CD14-positive monocyte (primary cell): ENCODE results near the gene ADM2. TPM values are rescaled to one million over a fixed set of nuclear protein-coding genes. Genes with fewer than 3 reads are reported as not detected.
"Not testable (repeated sequence)": the region's sequence is repeated elsewhere in the genome, so short reads cannot be mapped to it uniquely, and the experiment has no call there.

ENCODE experiments used
- DNase-seq, 3 donors: peaks; one replicate each; pipeline ENCODE4 v3.0.0-alpha.2; 2011 to 2022
- H2AFZ ChIP-seq: 2 replicates; pipeline ENCODE4 v1.6.0; 2012; ENCODE audit warnings: mild to moderate bottlenecking, low read depth, low read length, inconsistent platforms; ENCODE audit not compliant: insufficient read depth, poor library complexity, severe bottlenecking
- H3K27ac ChIP-seq, 2 donors: 1 replicate in 1 of 2; 2 replicates in 1 of 2; pipeline ENCODE4 v1.5.1; 2012 to 2013; ENCODE audit warnings: low read length in 2 of 2, control low read depth in 1 of 2, inconsistent platforms in 1 of 2, low read depth in 1 of 2, mild to moderate bottlenecking in 1 of 2
- H3K27me3 ChIP-seq, 2 donors: one replicate each; pipeline versions ENCODE4 v1.6.0 to v1.6.1; 2011 to 2013; ENCODE audit warnings: low read length in 2 of 2; ENCODE audit not compliant: control insufficient read depth in 2 of 2, insufficient read depth in 2 of 2
- H3K36me3 ChIP-seq, 2 donors: replicated peaks in 1 of 2; 1 replicate in 1 of 2; 2 replicates in 1 of 2; pipeline versions ENCODE4 v1.5.1 to v1.6.1; 2012 to 2013; ENCODE audit warnings: low read length in 2 of 2, control low read depth in 1 of 2, inconsistent platforms in 1 of 2, mild to moderate bottlenecking in 1 of 2; ENCODE audit not compliant: insufficient read depth in 2 of 2, control insufficient read depth in 1 of 2
- H3K4me1 ChIP-seq, 2 donors: 1 replicate in 1 of 2; 2 replicates in 1 of 2; pipeline versions ENCODE4 v1.5.1 to v1.6.1; 2012 to 2013; ENCODE audit warnings: low read length in 2 of 2, control low read depth in 1 of 2, inconsistent platforms in 1 of 2, mild to moderate bottlenecking in 1 of 2, moderate library complexity in 1 of 2; ENCODE audit not compliant: insufficient read depth in 2 of 2, control insufficient read depth in 1 of 2
- H3K4me2 ChIP-seq: replicated peaks from 2 replicates; pipeline ENCODE3; 2012; ENCODE audit warnings: low read length, moderate library complexity, mild to moderate bottlenecking; ENCODE audit not compliant: poor library complexity, severe bottlenecking; ENCODE audit errors: extremely low read depth
- H3K4me3 ChIP-seq, 3 experiments: fragments of 200-600 bp in 1 of 3; sonication (generic) in 1 of 3; replicated peaks in 1 of 3; 1 replicate in 2 of 3; 2 replicates in 1 of 3; pipeline ENCODE4 v1.5.1; 2011 to 2013; ENCODE audit warnings: low read length in 3 of 3, mild to moderate bottlenecking in 3 of 3, control low read depth in 2 of 3, low read depth in 2 of 3, inconsistent platforms in 1 of 3, moderate library complexity in 1 of 3
- H3K79me2 ChIP-seq: 2 replicates; pipeline ENCODE4 v1.6.0; 2012; ENCODE audit warnings: mild to moderate bottlenecking, control low read depth, inconsistent platforms, low read length, moderate library complexity; ENCODE audit not compliant: insufficient read depth
- H3K9ac ChIP-seq: 2 replicates; pipeline ENCODE4 v1.6.0; 2017; ENCODE audit warnings: low read length, mild to moderate bottlenecking; ENCODE audit not compliant: insufficient read depth, poor library complexity, severe bottlenecking
- H3K9me3 ChIP-seq, 2 donors: replicated peaks in 1 of 2; 1 replicate in 1 of 2; 2 replicates in 1 of 2; pipeline versions ENCODE4 v1.5.1 to v1.6.1; 2012 to 2013; ENCODE audit warnings: low read length in 2 of 2, control low read depth in 1 of 2; ENCODE audit not compliant: control insufficient read depth in 1 of 2, insufficient read depth in 1 of 2
- H4K20me1 ChIP-seq: 2 replicates; pipeline ENCODE4 v1.6.0; 2012; ENCODE audit warnings: mild to moderate bottlenecking, low read length, control low read depth, moderate library complexity; ENCODE audit not compliant: insufficient read depth
- H3K27ac Mint-ChIP-seq, 7 donors: one replicate each; pipeline ENCODE4 v1.8.0; 2020; ENCODE audit warnings: mild to moderate bottlenecking in 7 of 7, mixed read lengths in 7 of 7, moderate library complexity in 6 of 7, inconsistent platforms in 2 of 7
- H3K27me3 Mint-ChIP-seq, 3 donors: one replicate each; pipeline ENCODE4 v1.8.0; 2021 to 2022; ENCODE audit warnings: low read depth in 3 of 3, mild to moderate bottlenecking in 3 of 3, mixed read lengths in 3 of 3, moderate library complexity in 3 of 3, inconsistent platforms in 1 of 3
- H3K36me3 Mint-ChIP-seq, 2 donors: one replicate each; pipeline ENCODE4 v1.8.0; 2020; ENCODE audit warnings: mixed read lengths in 2 of 2, inconsistent platforms in 1 of 2, mild to moderate bottlenecking in 1 of 2
- H3K4me1 Mint-ChIP-seq: one replicate; pipeline ENCODE4 v1.8.0; 2020; ENCODE audit warnings: mild to moderate bottlenecking, mixed read lengths
- H3K4me3 Mint-ChIP-seq, 2 donors: one replicate each; pipeline ENCODE4 v1.8.0; 2020; ENCODE audit warnings: mild to moderate bottlenecking in 2 of 2, mixed read lengths in 2 of 2, moderate library complexity in 1 of 2
- H3K9me3 Mint-ChIP-seq, 7 donors: one replicate each; pipeline ENCODE4 v1.8.0; 2020 to 2022; ENCODE audit warnings: mixed read lengths in 7 of 7, mild to moderate bottlenecking in 6 of 7, moderate library complexity in 6 of 7, inconsistent platforms in 2 of 7
- WGBS: methylation state at CpG from one replicate; pipeline ENCODE4 v1.1.5; 2013; ENCODE audit warnings: missing lambda C conversion rate; ENCODE audit not compliant: insufficient coverage; 5-methylcytosine and 5-hydroxymethylcytosine counted together
- intact Hi-C, 2 donors: fragments of 100-400 bp; cut with micrococcal nuclease; formaldehyde crosslinking; loops; one replicate each; pipeline versions ENCODE4 v1.15.0 to v1.15.1; 2023
- polyA plus RNA-seq, 3 donors: library from polyadenylated mRNA; depleted of rRNA in 1 of 3; unstranded in 2 of 3; stranded (reverse) in 1 of 3; fragments of 300-500 nt in 2 of 3; fragments of >200 nt in 1 of 3; fragmentation: Illumina TruSeq in 2 of 3; gene quantifications; 1 replicate in 2 of 3; 2 replicates in 1 of 3; pipeline ENCODE4 v1.2.3, GENCODE V29; 2012 to 2021
- TF ChIP-seq, protein P1 (sequence below): fragments of 200-600 bp; IDR thresholded peaks from one replicate; pipeline ENCODE4 v1.8.0; 2022; ENCODE audit warnings: antibody characterized with exemption, mild to moderate bottlenecking

The ADM2 gene
- polyA plus RNA-seq, 3 donors: 0.05 TPM; not detected in 2

DNA sequence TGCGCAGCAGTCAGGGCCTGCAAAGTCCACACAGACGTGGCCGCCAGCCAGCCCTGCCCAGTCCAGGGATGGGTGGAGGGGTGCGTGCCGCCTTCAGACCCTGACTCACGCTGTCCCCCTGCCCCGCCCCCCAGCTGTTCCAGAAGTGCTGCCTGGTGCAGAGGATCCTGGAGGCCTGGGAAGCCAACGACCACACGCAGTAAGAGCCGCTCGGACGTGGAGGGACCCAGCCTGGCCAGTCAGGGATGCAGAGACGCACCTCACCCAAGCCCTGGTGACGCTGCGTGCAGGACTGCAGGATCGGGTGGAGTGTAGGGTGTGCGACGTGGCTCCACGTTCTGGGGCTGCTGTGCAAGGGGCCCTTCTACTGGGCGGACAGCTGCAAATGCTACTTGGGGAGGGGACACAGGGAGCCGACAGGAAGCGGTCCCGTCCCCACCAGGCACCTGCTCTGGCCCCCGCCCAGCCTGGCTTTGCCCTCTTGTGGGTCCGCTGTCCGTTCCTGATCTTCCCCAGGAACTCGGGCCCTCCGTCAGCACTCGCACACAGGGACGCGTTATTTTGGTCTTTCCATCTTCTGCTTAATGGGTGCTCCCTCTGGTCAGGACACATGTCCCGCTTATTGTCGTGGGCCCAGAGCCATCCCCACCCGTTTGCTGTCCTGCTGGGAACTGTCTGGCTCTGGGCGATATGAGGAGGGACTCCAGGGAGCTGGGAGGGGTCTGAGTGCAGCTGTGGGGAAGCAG lies 49.0 kb upstream of the ADM2 start:
- peaks cover 73 to 86% of the 10 kb centered on the region in 2 donors for H3K36me3 ChIP-seq
- H3K79me2 ChIP-seq: no peaks in the 10 kb centered on the region
- no peaks in the 10 kb centered on the region for H3K4me1 ChIP-seq
- no peak overlapping the region for H2AFZ ChIP-seq
- H3K9ac ChIP-seq: no peak overlapping the region
- peaks cover 4% of the 10 kb centered on the region for H4K20me1 ChIP-seq
- no peak for DNase-seq
- intact Hi-C loops: no loop called here
- H3K4me2 ChIP-seq: no peak overlapping the region
- no peak overlapping the region for H3K4me3 ChIP-seq
- no peak overlapping the region for H3K27ac ChIP-seq
- Mint-ChIP-seq H3K36me3 (peaks cover 56 to 84% of the 10 kb centered on the region in 2 donors), H3K9me3 (no peaks in the 10 kb centered on the region), H3K4me1 (no peaks in the 10 kb centered on the region), H3K27me3 (no peaks in the 10 kb centered on the region), H3K4me3 (no peak overlapping the region), H3K27ac (no peak overlapping the region)
- 96% methylated on average over 34 of the region's 35 CpGs for WGBS
- TF ChIP-seq, protein P1, sequence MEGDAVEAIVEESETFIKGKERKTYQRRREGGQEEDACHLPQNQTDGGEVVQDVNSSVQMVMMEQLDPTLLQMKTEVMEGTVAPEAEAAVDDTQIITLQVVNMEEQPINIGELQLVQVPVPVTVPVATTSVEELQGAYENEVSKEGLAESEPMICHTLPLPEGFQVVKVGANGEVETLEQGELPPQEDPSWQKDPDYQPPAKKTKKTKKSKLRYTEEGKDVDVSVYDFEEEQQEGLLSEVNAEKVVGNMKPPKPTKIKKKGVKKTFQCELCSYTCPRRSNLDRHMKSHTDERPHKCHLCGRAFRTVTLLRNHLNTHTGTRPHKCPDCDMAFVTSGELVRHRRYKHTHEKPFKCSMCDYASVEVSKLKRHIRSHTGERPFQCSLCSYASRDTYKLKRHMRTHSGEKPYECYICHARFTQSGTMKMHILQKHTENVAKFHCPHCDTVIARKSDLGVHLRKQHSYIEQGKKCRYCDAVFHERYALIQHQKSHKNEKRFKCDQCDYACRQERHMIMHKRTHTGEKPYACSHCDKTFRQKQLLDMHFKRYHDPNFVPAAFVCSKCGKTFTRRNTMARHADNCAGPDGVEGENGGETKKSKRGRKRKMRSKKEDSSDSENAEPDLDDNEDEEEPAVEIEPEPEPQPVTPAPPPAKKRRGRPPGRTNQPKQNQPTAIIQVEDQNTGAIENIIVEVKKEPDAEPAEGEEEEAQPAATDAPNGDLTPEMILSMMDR: no peak
- H3K27me3 ChIP-seq: no peaks in the 10 kb centered on the region
- H3K9me3 ChIP-seq: no peaks in the 10 kb centered on the region

GRCh38 chr22:50432877-50433510 lies 48.3 kb upstream of the ADM2 start:
- H3K36me3 ChIP-seq: peaks cover 74 to 86% of the 10 kb centered on the region in 2 donors
- H3K9me3 Mint-ChIP-seq, H3K79me2 ChIP-seq, H3K9ac ChIP-seq, intact Hi-C loops, H3K4me1 Mint-ChIP-seq, H2AFZ ChIP-seq, DNase-seq, H3K4me1 ChIP-seq, H4K20me1 ChIP-seq, H3K4me3 Mint-ChIP-seq, H3K4me2 ChIP-seq, H3K4me3 ChIP-seq, H3K27me3 Mint-ChIP-seq, H3K9me3 ChIP-seq, H3K27ac Mint-ChIP-seq, H3K27me3 ChIP-seq, H3K27ac ChIP-seq: not testable (repeated sequence)
- H3K36me3 Mint-ChIP-seq: peaks cover 60 to 84% of the 10 kb centered on the region in 2 donors
- WGBS: 95% methylated on average over 10 of the region's 24 CpGs
